HG03064 (cell line): Measurements from ENCODE around the gene SPTLC3.

Source experiments
- ATAC-seq: cut with Tn5 transposase; IDR thresholded peaks from one replicate; pipeline ENCODE4 v1.9.1; 2021; ENCODE audit warnings: low read depth; ENCODE audit not compliant: unreplicated experiment

The SPTLC3 gene

DNA sequence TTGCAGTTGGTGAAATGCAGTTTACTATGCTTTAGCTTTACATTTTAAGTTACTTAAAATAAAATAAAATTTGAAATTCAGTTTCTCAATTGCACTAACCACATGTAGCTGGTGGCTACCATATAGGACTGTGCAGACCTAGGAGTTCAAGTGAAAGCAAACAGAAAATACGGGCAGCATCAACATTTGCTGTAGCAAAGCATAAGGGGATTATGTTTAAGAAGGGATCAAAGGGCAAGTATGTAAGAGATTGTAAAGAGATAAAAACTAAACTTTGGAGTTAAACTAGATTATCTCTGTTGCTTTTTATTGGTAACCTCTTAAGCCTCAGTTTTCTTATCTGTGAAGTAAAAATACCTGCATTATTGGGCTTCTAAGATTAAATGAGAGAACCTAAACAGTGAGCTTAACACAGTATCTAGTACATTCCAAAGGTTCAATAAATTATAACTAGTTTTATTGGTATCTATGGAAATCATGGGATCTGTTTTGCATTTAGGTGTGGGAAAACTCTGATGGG, 81.2 kb downstream of the SPTLC3 start:
- ATAC-seq = no peak

DNA sequence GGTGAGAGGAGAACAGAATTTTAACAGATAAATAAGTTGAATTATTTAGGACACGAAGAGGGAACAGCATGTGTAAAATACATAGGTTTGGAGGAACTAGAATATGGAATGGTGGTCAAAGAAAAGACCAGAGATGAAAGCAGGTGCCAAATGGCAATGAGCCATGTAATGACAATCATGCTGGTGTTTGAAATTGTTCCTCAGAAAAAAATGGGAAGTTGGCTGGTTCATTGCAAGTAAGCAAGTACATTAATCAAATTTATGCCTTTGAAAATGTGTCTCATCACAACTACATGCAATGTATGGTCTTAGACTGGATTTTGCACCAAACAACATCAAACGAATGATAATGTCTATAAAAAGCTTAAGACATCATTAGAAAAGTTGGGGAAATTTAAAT, 83.3 kb downstream of the SPTLC3 start:
- ATAC-seq = no peak

DNA sequence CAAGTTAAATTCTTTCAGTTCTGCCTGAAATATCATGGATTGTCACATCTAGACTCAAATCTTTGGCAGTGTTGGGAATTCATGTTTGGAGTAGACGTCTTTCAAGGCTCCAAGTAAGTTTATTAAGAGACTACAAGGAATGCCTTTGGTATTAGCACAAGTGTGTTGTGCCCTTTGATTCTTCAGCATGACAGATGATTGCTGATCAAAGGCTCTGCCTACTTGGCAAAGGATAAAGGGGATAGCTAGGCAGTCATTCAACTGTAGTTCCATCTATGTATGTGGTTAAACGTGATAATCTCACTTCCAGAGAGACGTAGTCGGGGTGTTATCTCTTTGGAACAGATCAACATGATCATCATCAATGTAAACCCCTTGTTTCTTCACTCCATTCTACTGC, 86.2 kb downstream of the SPTLC3 start:
- ATAC-seq = no peak

DNA sequence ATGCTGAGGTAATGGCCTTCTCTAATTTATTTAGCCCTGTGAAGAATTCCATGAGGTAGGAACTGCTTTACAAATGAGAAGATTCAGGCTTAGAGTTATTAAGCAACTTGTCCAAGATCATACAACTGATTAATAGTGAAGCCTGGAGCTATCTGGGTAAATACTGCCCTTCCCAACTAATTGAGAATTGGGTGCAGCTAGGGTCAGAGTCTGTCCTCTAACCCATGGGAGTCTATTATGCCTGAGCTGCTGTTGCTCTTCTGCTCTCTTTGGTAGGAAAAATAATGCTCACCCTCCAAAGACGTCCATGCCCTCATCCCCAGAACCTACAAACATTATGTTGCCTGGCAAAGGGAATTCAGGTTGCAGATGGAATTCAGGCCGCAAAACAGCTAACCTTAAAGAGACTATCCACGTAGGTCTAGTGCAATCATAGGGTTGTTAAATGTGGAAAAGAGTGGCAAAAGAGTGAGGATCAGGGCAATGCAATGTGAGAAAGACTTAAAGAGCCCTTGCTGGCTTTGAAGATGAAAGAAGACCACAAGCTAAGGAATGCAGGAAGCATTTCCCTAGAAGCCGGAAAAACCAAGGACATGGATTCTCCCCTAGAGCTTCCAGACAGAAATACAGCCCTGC, 90.1 kb downstream of the SPTLC3 start:
- no peak for ATAC-seq

DNA sequence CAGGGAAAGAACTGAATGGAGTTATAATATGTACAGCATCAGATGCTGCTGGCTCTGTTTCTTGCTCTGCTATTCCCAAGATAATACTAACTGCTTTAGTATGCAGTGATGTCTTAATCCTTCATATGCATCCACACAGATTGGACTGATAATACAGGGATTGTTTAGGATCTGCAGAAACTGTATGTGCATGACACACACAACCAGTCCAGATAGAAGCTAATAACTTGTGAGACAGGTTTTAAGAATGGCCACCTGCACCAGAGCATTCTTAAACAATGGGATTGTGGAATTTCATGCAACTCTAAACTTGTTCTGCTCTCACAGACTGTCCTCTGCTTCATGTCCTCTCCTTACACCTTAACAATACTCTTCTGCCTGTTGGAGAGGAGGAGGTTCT, 90.9 kb downstream of the SPTLC3 start:
- no peak for ATAC-seq

DNA sequence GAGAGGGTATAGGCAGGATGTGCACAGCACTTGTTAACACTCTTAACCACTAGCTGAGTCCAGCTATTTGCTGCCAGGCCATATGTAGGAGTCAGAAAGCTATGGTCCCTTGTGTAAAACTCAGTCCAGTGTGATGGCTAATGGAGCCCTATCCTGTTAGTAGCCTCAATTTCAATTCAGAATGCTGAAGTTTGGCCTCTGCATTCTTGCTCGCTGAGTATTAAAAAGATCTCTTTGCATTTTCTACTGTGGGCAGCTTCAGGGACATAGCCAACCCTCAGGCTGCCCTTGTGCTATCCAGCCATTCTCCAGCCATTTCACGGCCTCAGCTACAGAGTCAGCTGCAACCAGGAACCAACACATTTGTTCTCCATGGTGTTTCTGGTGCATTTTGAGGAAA, 92.5 kb downstream of the SPTLC3 start:
- no peak for ATAC-seq

DNA sequence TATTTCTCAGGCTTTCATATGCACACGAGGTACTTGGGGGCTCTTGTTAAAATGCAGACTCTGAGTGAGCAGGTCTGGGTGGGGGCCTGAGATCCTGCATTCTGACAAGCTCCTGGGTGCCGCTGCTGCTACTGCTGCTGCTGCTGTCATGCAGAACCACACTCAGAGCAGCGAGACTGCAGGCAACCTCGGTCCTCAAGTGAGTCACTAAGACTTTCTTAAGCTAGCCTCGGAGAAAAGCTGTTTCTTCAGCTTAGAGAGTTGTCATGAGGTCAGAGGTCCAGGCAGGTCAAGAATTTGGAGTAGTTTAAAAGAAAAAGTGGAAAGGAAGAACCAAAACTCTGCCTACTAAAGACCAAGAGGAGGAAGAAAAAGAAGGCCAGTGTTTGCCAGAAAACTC, 92.9 kb downstream of the SPTLC3 start:
- no peak for ATAC-seq

DNA sequence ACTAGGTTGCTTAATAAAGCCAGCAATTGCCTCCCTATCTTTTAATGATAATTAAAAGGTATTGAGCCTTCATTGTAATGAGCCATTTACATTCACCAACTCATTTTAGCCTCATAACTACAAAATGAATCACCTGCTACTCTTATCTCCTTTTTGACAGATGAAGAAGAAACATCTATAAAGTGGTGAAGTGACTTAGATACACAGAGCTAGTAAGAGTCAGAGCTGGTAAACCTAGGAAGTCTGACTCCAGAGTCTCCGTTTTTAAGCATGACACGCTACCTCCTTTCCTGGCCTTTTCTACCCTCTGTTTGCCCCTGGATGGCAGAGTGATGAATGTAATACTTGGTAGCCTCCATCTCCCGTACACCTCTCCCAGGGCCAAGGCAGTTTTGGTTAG, 93.5 kb downstream of the SPTLC3 start:
- no peak for ATAC-seq

DNA sequence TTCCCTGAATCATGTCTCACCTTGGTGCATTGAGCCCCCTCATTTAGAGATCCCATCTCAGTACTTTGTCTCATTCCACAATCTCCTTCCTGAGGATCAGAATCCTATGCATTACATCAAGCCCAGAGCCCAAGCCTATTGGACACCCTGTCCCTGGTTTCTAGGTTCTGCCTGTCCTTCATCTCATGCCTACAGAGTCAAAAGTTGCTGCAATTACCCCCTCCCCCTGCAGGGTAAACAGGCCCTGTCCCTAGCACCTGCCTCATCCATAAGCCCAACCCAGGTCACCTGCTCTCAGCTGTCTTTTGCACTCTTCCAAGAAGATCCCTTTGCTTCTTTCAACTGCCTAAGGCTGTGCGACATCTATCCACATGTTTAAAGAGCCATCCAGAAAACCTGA, 93.9 kb downstream of the SPTLC3 start:
- ATAC-seq = no peak

DNA sequence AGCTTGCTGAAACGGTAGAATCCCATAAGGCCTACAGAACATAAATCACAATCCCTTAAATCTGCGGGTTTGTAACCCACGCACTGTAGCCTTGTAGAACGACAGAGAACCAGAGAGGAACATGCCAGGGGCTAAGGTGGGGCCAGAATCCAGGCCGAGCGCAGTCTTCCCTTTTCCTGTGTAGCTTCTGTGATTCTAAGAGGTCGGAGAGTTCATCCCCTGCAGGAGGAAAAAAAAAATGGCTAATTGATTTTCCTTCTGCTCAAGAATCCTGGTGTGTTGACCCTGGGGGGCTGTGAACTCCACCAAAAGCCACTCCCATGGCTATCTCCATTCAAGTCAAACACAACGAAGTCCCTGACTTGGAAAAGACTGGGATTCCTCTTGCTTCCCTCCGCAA, 96.3 kb downstream of the SPTLC3 start:
- no peak for ATAC-seq

DNA sequence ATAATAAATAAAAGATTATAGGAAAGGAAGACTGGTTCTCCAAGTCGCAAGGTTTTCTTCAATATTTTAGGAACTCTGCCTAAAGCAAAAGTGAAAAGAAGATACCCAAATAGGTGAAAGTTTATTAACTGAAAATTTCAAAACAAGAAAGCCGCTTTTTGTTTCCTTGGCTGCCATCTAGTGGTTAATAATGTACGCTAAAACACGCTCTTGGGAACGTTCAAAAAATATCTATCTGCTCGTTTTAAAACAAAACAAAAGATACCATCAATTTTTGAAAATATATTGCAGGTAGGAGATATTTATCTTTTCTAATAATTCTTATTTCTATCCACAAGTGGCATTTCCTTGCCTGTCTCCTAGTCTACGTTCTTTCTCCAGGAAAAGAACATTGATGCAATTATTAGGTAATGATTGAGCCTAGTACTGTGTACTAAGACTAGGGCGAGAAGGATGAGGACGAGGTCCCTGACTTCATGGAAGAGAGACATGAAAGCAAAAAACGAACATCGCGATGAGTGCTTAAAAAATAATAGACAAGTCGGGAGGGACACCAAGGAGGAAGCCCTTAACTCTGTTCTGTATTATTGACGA, 97.2 kb downstream of the SPTLC3 start:
- no peak for ATAC-seq

DNA sequence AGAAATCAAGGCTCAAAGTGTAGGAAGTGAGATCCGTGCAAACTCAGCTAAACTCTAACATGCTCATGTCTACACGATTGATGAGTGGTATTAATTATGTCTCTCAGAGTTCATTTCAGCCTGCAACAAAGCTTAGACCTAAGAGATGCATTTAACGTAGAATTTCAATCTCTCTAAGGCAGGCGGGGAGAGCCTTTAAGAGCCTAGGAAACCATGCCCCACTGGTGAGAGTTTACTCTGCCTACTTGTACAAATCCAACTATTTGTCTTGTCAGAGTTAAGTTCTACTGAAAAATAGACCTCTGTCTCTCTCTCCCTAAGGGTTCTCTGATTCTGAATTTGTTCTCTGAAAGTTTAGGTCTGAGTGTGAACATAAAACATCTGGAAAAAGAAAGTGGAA, 100.9 kb downstream of the SPTLC3 start:
- ATAC-seq = no peak

DNA sequence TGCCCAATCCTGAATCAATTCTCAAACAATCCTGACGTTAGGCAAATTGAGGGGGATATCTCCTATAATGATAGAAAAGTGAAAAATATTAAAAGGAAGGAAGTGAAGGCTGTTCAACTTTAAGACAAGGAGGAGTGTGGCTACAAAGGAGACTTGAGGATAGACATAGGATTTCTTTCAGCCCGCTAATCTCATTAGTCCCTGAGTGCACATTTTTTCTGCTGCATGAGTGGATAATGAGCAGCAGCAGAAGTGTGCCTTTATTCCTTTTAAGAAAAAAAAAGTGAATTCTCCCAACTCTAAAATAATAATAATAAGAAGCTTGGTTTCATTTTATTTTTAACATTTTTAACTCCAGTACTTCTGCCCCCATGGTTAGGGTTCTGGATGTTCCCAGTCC, 102.0 kb downstream of the SPTLC3 start:
- ATAC-seq = no peak

DNA sequence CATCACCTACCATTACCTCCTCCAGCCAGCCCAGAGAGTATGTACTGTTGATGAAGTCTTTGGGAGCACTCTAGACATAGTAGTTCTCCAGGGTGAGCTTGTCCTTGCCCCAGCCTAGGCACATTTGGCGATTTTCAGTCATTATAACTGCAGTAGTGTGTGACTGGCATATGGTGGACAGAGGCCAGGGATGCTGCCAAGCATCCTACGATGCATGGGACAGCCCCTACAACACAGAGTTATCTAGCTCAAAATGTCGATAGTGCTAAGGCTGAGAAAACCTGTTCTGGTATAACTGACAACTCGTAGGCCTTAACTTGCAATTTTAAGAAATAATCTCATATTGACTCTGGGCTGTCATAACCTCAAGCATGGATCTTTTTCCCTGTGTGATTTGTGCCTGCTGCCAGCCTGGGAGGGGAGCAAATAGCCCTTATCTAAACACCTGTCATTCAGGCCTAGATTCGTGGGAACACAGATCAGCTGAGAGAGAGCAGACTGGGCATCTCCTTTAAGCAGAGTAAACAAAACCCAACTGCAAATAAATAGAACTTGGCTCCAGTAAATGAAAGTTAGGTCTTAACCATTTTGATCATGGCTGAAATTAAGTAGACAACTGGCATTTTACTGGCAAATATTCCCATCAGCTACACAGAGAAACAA, 102.6 kb downstream of the SPTLC3 start:
- no peak for ATAC-seq

DNA sequence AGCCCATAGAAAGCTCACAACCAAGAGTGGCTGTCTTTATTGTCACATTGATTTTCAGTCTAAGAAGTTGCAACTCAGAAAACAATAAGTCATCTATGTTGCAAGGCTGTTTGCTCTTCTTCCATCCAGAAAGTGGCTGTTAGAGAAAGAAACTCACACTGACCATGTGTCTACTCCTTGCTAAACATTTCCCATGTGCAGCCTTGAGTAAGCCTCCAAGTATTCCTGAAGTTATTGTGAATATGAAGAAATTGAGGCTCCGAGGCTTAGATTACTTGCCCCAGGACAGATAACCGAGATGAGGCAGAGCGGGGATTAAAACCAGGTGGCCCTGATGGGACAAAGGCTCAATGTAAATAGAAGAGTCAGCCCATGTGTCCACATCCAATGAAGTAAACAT, 105.0 kb downstream of the SPTLC3 start:
- ATAC-seq = no peak

DNA sequence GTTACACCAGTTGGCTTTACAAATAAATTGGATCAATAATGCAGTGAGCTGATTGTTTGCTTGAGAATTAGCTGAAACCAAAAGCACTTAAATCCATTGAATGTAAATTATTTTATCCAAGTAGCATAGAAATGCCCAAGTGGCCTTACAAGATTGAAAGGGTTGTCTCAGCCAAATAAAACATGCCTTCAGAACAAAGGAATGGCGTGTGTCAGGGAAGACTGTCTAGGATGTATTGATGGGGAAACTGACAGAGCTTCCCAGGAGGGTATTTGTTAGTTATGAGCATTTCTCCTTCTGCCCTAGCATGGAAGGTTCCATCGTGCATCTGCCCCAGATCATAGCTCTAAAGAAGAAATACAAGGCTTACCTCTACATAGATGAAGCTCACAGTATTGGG, 108.4 kb downstream of the SPTLC3 start:
- ATAC-seq = no peak

DNA sequence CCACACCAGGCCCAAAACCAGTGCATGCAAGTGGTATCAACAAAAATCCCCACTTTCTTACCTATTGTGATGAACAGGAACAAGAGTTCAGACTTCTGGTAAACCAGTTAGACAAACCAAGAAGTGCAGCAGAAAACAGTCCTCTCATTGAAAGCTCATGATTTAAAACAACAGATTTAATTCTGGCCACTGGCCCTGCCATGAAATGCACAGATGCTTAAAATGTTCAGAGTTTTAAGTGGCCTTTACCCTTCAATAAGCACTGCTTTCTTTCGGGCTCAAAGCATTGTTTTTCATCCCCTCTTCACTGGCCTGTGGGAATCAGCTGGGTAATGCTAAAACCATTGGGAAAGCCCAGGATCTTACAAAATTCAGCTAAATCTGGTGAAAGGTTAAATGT, 109.9 kb downstream of the SPTLC3 start:
- no peak for ATAC-seq

DNA sequence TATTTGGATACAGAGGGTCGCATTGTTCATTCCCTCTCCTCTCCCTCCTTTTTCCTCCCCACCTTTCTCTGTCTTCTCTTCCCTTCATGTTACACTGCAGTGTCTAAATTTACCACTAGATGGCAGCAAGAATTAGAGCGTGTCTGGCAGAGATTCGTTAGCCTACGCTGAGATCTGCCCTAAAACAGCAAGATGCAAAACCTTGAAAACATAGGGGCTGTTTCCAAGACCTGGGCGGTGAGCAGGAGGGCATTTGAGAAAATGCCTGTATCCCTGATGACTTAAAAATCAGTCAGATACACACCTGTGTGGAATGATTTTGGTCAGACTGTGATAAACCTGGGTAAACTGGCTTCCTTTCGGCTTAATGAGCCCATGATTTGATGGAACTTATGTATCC, 110.8 kb downstream of the SPTLC3 start:
- ATAC-seq = no peak

DNA sequence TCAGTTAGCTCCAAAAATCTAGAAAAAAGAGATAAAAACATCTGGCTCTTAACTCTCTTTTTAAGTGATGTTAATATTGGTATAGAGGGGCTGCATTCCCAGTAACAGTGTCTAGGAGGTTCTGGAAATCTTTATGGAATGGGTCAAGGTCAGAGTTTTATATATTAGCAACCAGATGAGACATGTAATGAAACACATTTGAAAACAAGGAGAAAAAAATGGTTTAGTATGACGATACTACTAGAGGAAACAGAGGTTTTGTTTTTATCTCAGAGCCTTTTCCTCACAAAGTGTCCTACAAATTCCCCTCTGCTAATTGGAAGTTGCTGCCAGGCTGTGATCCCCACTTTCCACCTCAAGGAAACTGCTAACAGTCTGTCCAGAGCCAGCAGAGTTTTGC, 111.7 kb downstream of the SPTLC3 start:
- no peak for ATAC-seq

DNA sequence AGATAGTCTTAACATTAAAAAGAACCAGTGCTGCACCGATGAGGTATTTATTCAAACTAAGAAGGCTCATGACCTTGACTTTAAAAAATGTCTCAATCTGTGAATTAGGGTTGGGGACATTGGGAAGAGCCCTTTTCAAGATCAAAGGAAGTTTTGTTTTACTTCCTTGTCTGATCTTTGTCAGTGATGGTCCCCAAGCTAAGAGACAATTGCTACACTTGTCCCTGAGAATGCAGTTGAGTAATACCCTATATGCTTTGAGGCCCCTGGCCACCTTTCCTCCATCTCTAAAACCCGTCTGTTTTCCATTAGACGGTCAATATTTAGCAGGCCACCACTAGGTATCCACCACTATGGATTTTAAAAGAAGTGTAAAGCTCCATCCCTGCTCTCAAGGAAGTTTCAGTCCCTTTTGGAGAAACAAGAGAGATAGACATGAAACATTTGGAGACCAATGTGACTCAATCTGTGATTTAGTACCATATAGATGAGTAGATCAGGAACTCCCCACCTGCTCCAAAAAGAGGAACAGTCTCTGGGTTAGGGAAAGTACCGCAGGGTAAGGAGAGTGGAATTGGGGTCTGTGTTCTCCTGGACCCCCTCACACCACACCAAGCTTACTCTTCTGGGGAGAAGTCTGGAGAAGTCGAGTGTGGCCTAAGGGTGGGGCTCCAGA, 113.2 kb downstream of the SPTLC3 start:
- ATAC-seq = peak; percentile 58

DNA sequence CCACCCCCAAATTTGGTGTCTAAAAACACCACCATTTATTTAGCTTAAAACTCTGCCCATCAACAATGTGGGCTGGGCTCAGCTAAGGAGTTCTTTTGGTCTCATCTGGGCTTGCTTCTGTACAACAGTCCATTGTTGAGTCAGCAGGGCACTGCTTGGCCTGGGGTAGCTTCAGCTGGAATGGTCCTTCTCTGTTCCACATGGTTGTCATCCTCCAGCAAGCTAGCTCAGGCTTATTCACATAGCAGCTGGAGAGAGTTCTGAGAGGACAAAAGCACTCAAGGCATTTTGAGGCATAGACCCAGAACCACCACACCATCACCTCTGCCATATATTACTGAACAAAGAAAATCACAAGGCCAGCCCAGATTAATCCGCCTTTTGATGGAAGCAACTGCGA, 116.7 kb downstream of the SPTLC3 start:
- no peak for ATAC-seq

DNA sequence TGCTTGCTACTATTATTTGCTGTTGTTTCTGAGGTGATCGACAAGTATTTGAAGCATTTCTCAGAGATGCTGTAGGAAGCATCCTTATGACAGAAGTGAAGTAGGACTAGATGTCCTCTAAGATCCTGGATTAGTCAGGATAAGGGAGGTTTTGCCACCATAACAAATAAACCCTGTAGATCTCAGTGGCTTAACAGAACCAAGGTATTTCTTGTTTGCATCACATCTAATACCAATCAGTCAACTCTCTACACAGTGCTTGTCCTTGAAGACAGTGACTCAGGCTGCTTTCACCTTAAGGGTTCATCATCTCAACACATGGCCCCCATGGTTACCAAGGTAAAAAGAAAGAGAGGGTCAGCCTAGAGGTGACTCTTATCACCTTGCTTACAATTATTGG, 119.4 kb downstream of the SPTLC3 start:
- no peak for ATAC-seq
